AG20443 (cell line): ENCODE data around the gene VTCN1.
A peak's percentile ranks its signal among the peaks of the same experiment; 100 is the strongest.

Source experiments
- DNase-seq: peaks from one replicate; pipeline ENCODE4 v3.0.0; 2012; ENCODE audit warnings: low spot score, mixed read lengths

VTCN1 gene

GRCh38 chr1:117096951-117097408 is 113.7 kb downstream of the VTCN1 start:
- DNase-seq = no peak

- DNase-seq = peak; percentile 51
These were observed 115.7 kb downstream of the VTCN1 start for GRCh38 chr1:117094841-117095604.

- peak; percentile 60 for DNase-seq
These were observed 116.7 kb downstream of the VTCN1 start for GRCh38 chr1:117093870-117094621.
